Measurements from ENCODE around the gene INTS11. TPM values are rescaled to one million over a fixed set of nuclear protein-coding genes. Genes with fewer than 3 reads are reported as not detected.

The INTS11 gene
- 149 and 167 TPM in 2 replicates for total RNA-seq
- total RNA-seq (2013), result 60.6 TPM
- polyA plus RNA-seq, result 245 and 279 TPM in 2 replicates
- 110 and 133 TPM in 2 replicates for polyA minus RNA-seq

GRCh38 chr1:1324524-1325287, at the start of gene INTS11, which contains the start of gene CPTP:
Gene INTS11, minus strand, starts transcription at chr1:1324660. Its CDS starts 52 bp downstream, at chr1:1324608.
Gene CPTP, plus strand, starts transcription at chr1:1324802. Its CDS starts 2,109 bp downstream, at chr1:1326911.
- under 1% methylated on average over 83 of the region's 84 CpGs for WGBS (ENCODE audit: insufficient coverage)
- Mint-ChIP-seq H3K4me3 (peak within 1 kb of the TSS; percentile 93), H3K27me3 (no peaks in the 10 kb centered on the region), H3K27ac (peak within 1 kb of the TSS; percentile 92), H3K9me3 (ENCODE audit: insufficient read depth) (no peaks in the 10 kb centered on the region), H3K4me1 (peaks cover 29% of the 10 kb centered on the region)
- CTCF ChIA-PET, result interaction anchor here (0.8 kb wide), 1 partner anchor 48 kb away, joined by 3 read pairs; no protein-coding TSS in a partner anchor
- Histone ChIP-seq H3K79me2 (ENCODE audit: control insufficient read depth, insufficient read depth, low read length) (peaks cover 56% of the 10 kb centered on the region), H2AFZ (ENCODE audit: insufficient read depth, low read depth, low read length, poor library complexity, severe bottlenecking) (peak within 1 kb of the TSS; percentile 84), H3K27me3 (replicated peaks in 1 of 4; ENCODE audit: control extremely low read depth in 1 of 4, control insufficient read depth in 3 of 4, insufficient read depth in 4 of 4, low read length in 3 of 4) (no peaks in the 10 kb centered on the region), H4K20me1 (ENCODE audit: control insufficient read depth, insufficient read depth, low read length, poor library complexity, severe bottlenecking) (peaks cover 51% of the 10 kb centered on the region), H3K9ac (ENCODE audit: low read length) (peak within 1 kb of the TSS; percentile 95), H3K27ac (ENCODE audit: low read length in 2 of 2) (peak within 1 kb of the TSS; percentile 10 to 75), H3K4me3 (ENCODE audit: control extremely low read depth in 1 of 5, extremely low read depth in 1 of 5, insufficient read depth in 1 of 5, low read depth in 2 of 5, low read length in 4 of 5) (peak within 1 kb of the TSS; percentile 31 to 84 (median 74)), H3K4me2 (replicated peaks; ENCODE audit: low read depth, low read length, poor library complexity, severe bottlenecking) (peak within 1 kb of the TSS; percentile 99), H3K9me3 (ENCODE audit: control extremely low read depth in 1 of 3, control insufficient read depth in 2 of 3, insufficient read depth in 1 of 3, low read length in 2 of 3) (peaks cover 0 to 2% (median 0%) of the 10 kb centered on the region in 3 donors), H3K4me1 (ENCODE audit: control insufficient read depth in 2 of 2, insufficient read depth in 2 of 2, low read length in 2 of 2) (peaks cover 20 to 32% of the 10 kb centered on the region in 2 donors), H3K36me3 (replicated peaks in 1 of 2; ENCODE audit: control extremely low read depth in 1 of 2, control insufficient read depth in 1 of 2, extremely low read depth in 1 of 2, insufficient read depth in 2 of 2, low read length in 1 of 2) (peaks cover 0 to 13% of the 10 kb centered on the region in 2 experiments)
- POLR2A ChIA-PET, result no interaction called here
- ATAC-seq (ENCODE audit: low read depth), result peak; percentile 89
- intact Hi-C loops (cut with micrococcal nuclease), result loop anchor here (1.0 kb wide), 4 partner anchors 16 to 208 kb away; partner anchors contain the start of genes C1orf159, DVL1, PUSL1 and UBE2J2
- TF ChIP-seq EZH2 (IDR thresholded peaks at IDR 0.05; ENCODE audit: borderline replicate concordance, insufficient read depth, low read depth, low read length, poor library complexity, severe bottlenecking) (no peak), CTCF (IDR thresholded peaks at IDR 0.05) (no peak)
- peak; percentile 95 for DNase-seq
